VCaP (cell line): Measurements from ENCODE around the gene KLF4.
A peak's percentile ranks its signal among the peaks of the same experiment; 100 is the strongest.

Source experiments
- H3K27ac ChIP-seq: fragments of 450-650 bp; 2 replicates; pipeline ENCODE4 v1.5.1; 2017
- CTCF ChIP-seq: fragments of 450-650 bp; conservative IDR thresholded peaks from 2 replicates; pipeline ENCODE4 v1.5.1; 2017; ENCODE audit warnings: mild to moderate bottlenecking, moderate library complexity

Gene KLF4

GRCh38 chr9:107472581-107473340 is 16.8 kb downstream of the KLF4 start:
- TF ChIP-seq CTCF = no peak
- H3K27ac ChIP-seq = peak overlapping the region; percentile 59

GRCh38 chr9:107471552-107471951 is 18.0 kb downstream of the KLF4 start:
- H3K27ac ChIP-seq = peak overlapping the region; percentile 59; the same call in 1 of the 2 replicates
- TF ChIP-seq CTCF = no peak

- H3K27ac ChIP-seq = no peak overlapping the region
- TF ChIP-seq CTCF = no peak
Measured at GRCh38 chr9:107467416-107467815, 22.2 kb downstream of the KLF4 start.

- TF ChIP-seq CTCF = no peak
- no peak overlapping the region for H3K27ac ChIP-seq
Measured at GRCh38 chr9:107466826-107467225, 22.7 kb downstream of the KLF4 start.

GRCh38 chr9:107465467-107466451 is 23.8 kb downstream of the KLF4 start:
- peak; percentile 100 for TF ChIP-seq CTCF
- peak overlapping the region; percentile 81 for H3K27ac ChIP-seq

GRCh38 chr9:107464516-107464915 is 25.1 kb downstream of the KLF4 start:
- TF ChIP-seq CTCF = no peak
- no peak overlapping the region for H3K27ac ChIP-seq

GRCh38 chr9:107462691-107463090 is 26.9 kb downstream of the KLF4 start:
- no peak overlapping the region for H3K27ac ChIP-seq
- TF ChIP-seq CTCF = no peak
